AG08396 (cell line): ENCODE results near the gene VRK2.
"Not testable (repeated sequence)": the region's sequence is repeated elsewhere in the genome, so short reads cannot be mapped to it uniquely, and the experiment has no call there.

ENCODE experiments used
- DNase-seq: peaks from one replicate; pipeline ENCODE4 v3.0.0; 2012; ENCODE audit warnings: low spot score, mixed read lengths

Gene VRK2

GRCh38 chr2:58107803-58108710, 61.5 kb downstream of the VRK2 start:
- DNase-seq: peak; percentile 43

- DNase-seq: no peak
Measured at GRCh38 chr2:58109481-58109880, 62.9 kb downstream of the VRK2 start.

GRCh38 chr2:58110765-58111164, 64.2 kb downstream of the VRK2 start:
- DNase-seq: no peak

GRCh38 chr2:58113563-58113962, 67.0 kb downstream of the VRK2 start:
- not testable (repeated sequence) for DNase-seq

- DNase-seq: no peak
Measured at GRCh38 chr2:58120626-58121229, 74.1 kb downstream of the VRK2 start.

GRCh38 chr2:58122040-58122439, 75.4 kb downstream of the VRK2 start:
- DNase-seq: no peak

- DNase-seq: no peak
Measured at GRCh38 chr2:58122540-58122939, 75.9 kb downstream of the VRK2 start.

- DNase-seq: no peak
Measured at GRCh38 chr2:58127111-58127510, 80.5 kb downstream of the VRK2 start.

GRCh38 chr2:58130238-58130637, 83.6 kb downstream of the VRK2 start:
- no peak for DNase-seq

- DNase-seq: no peak
Measured at GRCh38 chr2:58131191-58132011, 84.8 kb downstream of the VRK2 start.

- DNase-seq: no peak
Measured at GRCh38 chr2:58133395-58133794, 86.8 kb downstream of the VRK2 start.

- DNase-seq: no peak
Measured at GRCh38 chr2:58135861-58136260, 89.3 kb downstream of the VRK2 start.

GRCh38 chr2:58137221-58137620, 90.6 kb downstream of the VRK2 start:
- DNase-seq: no peak

- DNase-seq: no peak
Measured at GRCh38 chr2:58137856-58138255, 91.2 kb downstream of the VRK2 start.

GRCh38 chr2:58138396-58139030, 91.9 kb downstream of the VRK2 start:
- no peak for DNase-seq

GRCh38 chr2:58140508-58141072, 94.0 kb downstream of the VRK2 start:
- DNase-seq: peak; percentile 28

- DNase-seq: not testable (repeated sequence)
Measured at GRCh38 chr2:58145769-58146168, 99.2 kb downstream of the VRK2 start.

- DNase-seq: peak; percentile 12
Measured at GRCh38 chr2:58146707-58147106, 100.1 kb downstream of the VRK2 start.

- no peak for DNase-seq
Measured at GRCh38 chr2:58155160-58155778, 108.7 kb downstream of the VRK2 start.

- peak; percentile 10 for DNase-seq
Measured at GRCh38 chr2:58156780-58157179, 110.2 kb downstream of the VRK2 start.

- DNase-seq: no peak
Measured at GRCh38 chr2:58157754-58158153, 111.1 kb downstream of the VRK2 start.
